HG03520 (cell line): ENCODE data around the gene FBXL7.

ENCODE experiments used
- ATAC-seq: cut with Tn5 transposase; IDR thresholded peaks from one replicate; pipeline ENCODE4 v1.9.1; 2021; ENCODE audit warnings: mild to moderate bottlenecking, moderate library complexity; ENCODE audit not compliant: unreplicated experiment

FBXL7 gene

DNA sequence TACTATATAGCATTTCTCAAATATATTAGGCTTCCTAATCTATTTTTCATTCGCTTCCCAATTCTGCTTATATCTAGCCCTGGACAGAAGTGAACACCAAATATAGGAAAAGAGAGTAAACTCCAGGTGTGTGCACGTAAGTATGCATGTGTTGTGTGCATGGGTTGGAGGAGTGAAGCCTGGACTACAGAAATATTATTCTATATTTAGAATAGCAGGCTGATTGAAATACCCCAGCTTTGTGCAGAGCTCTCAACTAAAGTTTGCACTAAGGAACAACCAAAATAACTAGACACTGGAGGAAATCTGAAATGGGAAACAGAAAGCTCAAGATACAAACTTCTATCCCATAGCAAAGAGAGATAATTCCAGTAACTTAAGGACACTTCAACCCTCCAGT is 480.9 kb downstream of the FBXL7 start:
- ATAC-seq = no peak

DNA sequence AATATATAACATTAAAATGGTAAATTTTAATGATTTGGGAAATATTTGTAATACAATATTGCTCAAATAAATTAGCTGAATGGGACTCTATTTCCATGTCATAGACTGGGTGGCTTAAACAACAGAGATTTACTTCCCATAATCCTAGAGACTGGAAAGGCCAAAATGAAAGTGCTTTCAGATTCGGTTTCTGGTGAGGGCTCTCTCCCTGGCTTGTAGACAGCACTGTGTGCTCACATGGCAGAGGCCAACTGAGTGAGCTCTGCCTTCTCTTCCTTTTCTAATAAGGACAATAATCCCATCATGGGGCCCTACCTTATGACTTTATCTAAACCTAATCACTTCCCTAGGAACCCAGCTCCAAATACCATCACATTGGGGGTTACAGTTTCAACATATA is 483.4 kb downstream of the FBXL7 start:
- ATAC-seq = no peak
